Breast epithelium (tissue), 4 donors: ENCODE data around the gene PCSK4. TPM values are rescaled to one million over a fixed set of nuclear protein-coding genes. Genes with fewer than 3 reads are reported as not detected.
"Not testable (repeated sequence)": the region's sequence is repeated elsewhere in the genome, so short reads cannot be mapped to it uniquely, and the experiment has no call there.

ENCODE experiments used
- DNase-seq, 2 donors: peaks; one replicate each; pipeline ENCODE4 v3.0.0-alpha.2; 2019; ENCODE audit warnings: low spot score in 2 of 2
- H3K27ac ChIP-seq, 2 donors: fragments of 200-600 bp; sonication (generic) in 1 of 2; one replicate each; pipeline ENCODE4 v1.5.1; 2016 to 2019; ENCODE audit warnings: mild to moderate bottlenecking in 1 of 2
- H3K27me3 ChIP-seq, 2 donors: fragments of 200-600 bp; sonication (generic) in 1 of 2; one replicate each; pipeline versions ENCODE4 v1.5.1 to v1.6.0; 2017 to 2019; ENCODE audit warnings: control low read depth in 1 of 2, mild to moderate bottlenecking in 1 of 2
- H3K36me3 ChIP-seq: fragments of 200-600 bp; one replicate; pipeline ENCODE4 v1.5.1; 2019
- H3K4me1 ChIP-seq, 2 donors: fragments of 200-600 bp; sonication (generic); one replicate each; pipeline ENCODE4 v1.5.1; 2016 to 2019; ENCODE audit warnings: control low read depth in 1 of 2
- H3K4me3 ChIP-seq, 3 donors: fragments of 200-600 bp; sonication (generic); 1 replicate in 2 of 3; 2 replicates in 1 of 3; pipeline ENCODE4 v1.5.1; 2016 to 2019; ENCODE audit warnings: mild to moderate bottlenecking in 3 of 3, moderate library complexity in 2 of 3
- H3K9me3 ChIP-seq, 2 donors: fragments of 200-600 bp; sonication (generic) in 1 of 2; one replicate each; pipeline ENCODE4 v1.5.1; 2016 to 2019; ENCODE audit warnings: control low read depth in 1 of 2
- CTCF ChIP-seq, 3 donors: fragments of 450-650 bp; IDR thresholded peaks; one replicate each; pipeline ENCODE4 v1.5.1; 2016 to 2017; ENCODE audit warnings: antibody characterized with exemption in 3 of 3, mild to moderate bottlenecking in 3 of 3, moderate library complexity in 3 of 3
- POLR2A ChIP-seq: fragments of 450-650 bp; IDR thresholded peaks from one replicate; pipeline ENCODE4 v1.6.1; 2016; ENCODE audit warnings: antibody characterized with exemption, mild to moderate bottlenecking, moderate library complexity
- POLR2AphosphoS5 ChIP-seq, 3 donors: sonication (generic); formaldehyde crosslinking; IDR thresholded peaks; one replicate each; pipeline ENCODE4 v1.6.1; 2017; ENCODE audit warnings: antibody characterized with exemption in 3 of 3
- intact Hi-C: fragments of 100-400 bp; cut with DNase I; formaldehyde crosslinking; loops from one replicate; pipeline ENCODE4 v1.15.1; 2023; ENCODE audit warnings: low total_unique reads
- total RNA-seq, 3 donors: library from RNA; depleted of rRNA; stranded (reverse); fragments of >200 nt; gene quantifications; one replicate each; pipeline ENCODE4 v1.1.0, GENCODE V29; 2016

Gene PCSK4
- total RNA-seq, 3 donors from 2014 or later = 2.2 to 10.0 (median 5.9) TPM

DNA sequence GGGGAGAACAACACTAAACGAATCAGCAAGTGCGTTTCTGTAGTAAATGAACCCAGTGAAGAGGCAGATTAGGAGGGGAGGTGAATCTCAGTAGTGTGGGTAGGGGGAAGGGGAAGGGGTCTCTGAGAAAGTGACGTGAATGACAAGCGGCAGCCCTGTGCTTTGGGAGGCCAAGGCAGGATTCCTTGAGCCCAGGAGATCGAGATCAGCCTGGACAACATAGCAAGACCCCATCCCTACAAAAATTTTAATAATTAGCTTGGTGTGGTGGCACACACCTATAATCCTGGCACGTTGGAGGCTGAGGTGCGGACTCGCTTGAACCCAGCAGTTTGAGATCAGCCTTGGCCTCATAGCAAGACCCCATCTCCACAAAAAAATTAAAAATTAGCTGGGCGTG is 41.9 kb upstream of the PCSK4 start:
- Histone ChIP-seq H3K27ac (no peak overlapping the region), H3K27me3 (peaks cover 0 to 14% of the 10 kb centered on the region in 2 donors), H3K4me1 (no peaks in the 10 kb centered on the region), H3K9me3 (no peaks in the 10 kb centered on the region), H3K4me3 (no peak overlapping the region), H3K36me3 (no peaks in the 10 kb centered on the region)
- no peak for TF ChIP-seq POLR2AphosphoS5 (IDR thresholded peaks at IDR 0.05)
- no peak for TF ChIP-seq POLR2A
- TF ChIP-seq CTCF (IDR thresholded peaks at IDR 0.05) = no peak
- intact Hi-C loops = no loop called here
- DNase-seq = no peak

DNA sequence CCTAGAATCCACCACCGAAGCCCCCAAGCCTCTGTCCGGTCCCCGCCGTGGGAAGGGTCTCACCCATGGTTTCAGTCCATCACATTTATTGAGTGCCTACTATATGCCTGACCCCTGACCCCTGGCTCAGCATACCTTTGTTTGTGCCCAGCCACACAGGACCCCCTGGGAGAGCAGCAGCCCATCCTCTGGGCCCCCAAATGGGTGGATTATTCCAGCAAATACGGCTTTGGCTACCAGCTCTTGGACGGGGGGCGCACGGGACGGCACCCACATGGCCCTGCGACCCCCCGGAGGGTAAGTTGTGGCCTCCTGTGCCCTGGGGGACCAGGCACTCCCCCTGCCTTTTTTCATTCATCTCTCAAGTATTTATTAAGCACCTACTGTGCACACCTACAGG is 41.4 kb upstream of the PCSK4 start:
- intact Hi-C loops = no loop called here
- H3K27ac ChIP-seq = no peak overlapping the region
- peaks cover 0 to 16% of the 10 kb centered on the region in 2 donors for H3K27me3 ChIP-seq
- H3K36me3 ChIP-seq = no peaks in the 10 kb centered on the region
- no peaks in the 10 kb centered on the region for H3K4me1 ChIP-seq
- H3K4me3 ChIP-seq = no peak overlapping the region
- TF ChIP-seq POLR2AphosphoS5 (IDR thresholded peaks at IDR 0.05) = no peak
- TF ChIP-seq POLR2A = no peak
- no peak for TF ChIP-seq CTCF (IDR thresholded peaks at IDR 0.05)
- no peak for DNase-seq
- no peaks in the 10 kb centered on the region for H3K9me3 ChIP-seq

- H3K27ac ChIP-seq, intact Hi-C loops, H3K9me3 ChIP-seq, H3K4me1 ChIP-seq, H3K4me3 ChIP-seq, DNase-seq, H3K36me3 ChIP-seq: not testable (repeated sequence)
- H3K27me3 ChIP-seq = peaks cover 0 to 22% of the 10 kb centered on the region in 2 donors
Measured at GRCh38 chr19:1530856-1531255, 40.7 kb upstream of the PCSK4 start.

- H3K27me3 ChIP-seq = peaks cover 2 to 37% of the 10 kb centered on the region in 2 donors
- intact Hi-C loops = no loop called here
Measured at GRCh38 chr19:1529430-1529816, 39.3 kb upstream of the PCSK4 start.

GRCh38 chr19:1528596-1529429 is 38.7 kb upstream of the PCSK4 start:
- intact Hi-C loops = no loop called here
- TF ChIP-seq POLR2AphosphoS5 (IDR thresholded peaks at IDR 0.05) = no peak
- TF ChIP-seq CTCF (IDR thresholded peaks at IDR 0.05) = no peak
- TF ChIP-seq POLR2A = no peak
- Histone ChIP-seq H3K36me3 (no peaks in the 10 kb centered on the region), H3K27me3 (peaks cover 3 to 43% of the 10 kb centered on the region in 2 donors), H3K27ac (no peak overlapping the region), H3K4me1 (no peaks in the 10 kb centered on the region), H3K9me3 (no peaks in the 10 kb centered on the region), H3K4me3 (no peak overlapping the region)
- DNase-seq = no peak

More at GRCh38 chr19:1529430-1529816, 39.3 kb upstream of the PCSK4 start:
- TF ChIP-seq POLR2A (no peak), CTCF (IDR thresholded peaks at IDR 0.05) (no peak), POLR2AphosphoS5 (IDR thresholded peaks at IDR 0.05) (no peak)
- Histone ChIP-seq H3K9me3 (no peaks in the 10 kb centered on the region), H3K27ac (no peak overlapping the region), H3K4me3 (no peak overlapping the region), H3K4me1 (no peaks in the 10 kb centered on the region), H3K36me3 (no peaks in the 10 kb centered on the region)
- no peak for DNase-seq
